Osteoblast (primary cell): ENCODE results near the gene ACER3. TPM values are rescaled to one million over a fixed set of nuclear protein-coding genes. Genes with fewer than 3 reads are reported as not detected.

Source experiments
- DNase-seq: peaks from one replicate; pipeline ENCODE4 v3.0.0; 2011; ENCODE audit warnings: low spot score, mixed read lengths; ENCODE audit not compliant: insufficient read length; ENCODE audit errors: missing footprints
- H2AFZ ChIP-seq: 2 replicates; pipeline ENCODE4 v1.6.0; 2011; ENCODE audit warnings: mild to moderate bottlenecking, low read length
- H3K27ac ChIP-seq: 2 replicates; pipeline ENCODE4 v1.5.1; 2011; ENCODE audit warnings: mild to moderate bottlenecking, low read depth, low read length, moderate library complexity
- H3K27me3 ChIP-seq: 2 replicates; pipeline ENCODE4 v1.6.0; 2012; ENCODE audit warnings: mild to moderate bottlenecking, control low read depth, inconsistent platforms, low read length, moderate library complexity; ENCODE audit not compliant: insufficient read depth
- H3K36me3 ChIP-seq: 2 replicates; pipeline ENCODE4 v1.5.1; 2011; ENCODE audit warnings: mild to moderate bottlenecking, low read length, control low read depth, moderate library complexity; ENCODE audit not compliant: insufficient read depth
- H3K4me1 ChIP-seq: 2 replicates; pipeline ENCODE4 v1.5.1; 2011; ENCODE audit warnings: mild to moderate bottlenecking, low read length, control low read depth, moderate library complexity; ENCODE audit not compliant: insufficient read depth
- H3K4me2 ChIP-seq: 2 replicates; pipeline ENCODE4 v1.6.0; 2011; ENCODE audit warnings: mild to moderate bottlenecking, low read length; ENCODE audit not compliant: insufficient read depth
- H3K4me3 ChIP-seq: fragments of 200-600 bp; sonication (generic); 3 replicates; pipeline ENCODE4 v1.5.1; 2012; ENCODE audit warnings: mild to moderate bottlenecking, low read length, inconsistent platforms; ENCODE audit not compliant: insufficient read depth
- H3K79me2 ChIP-seq: 2 replicates; pipeline ENCODE4 v1.6.0; 2012; ENCODE audit warnings: mild to moderate bottlenecking, low read length, control low read depth, inconsistent platforms; ENCODE audit not compliant: insufficient read depth
- H3K9me3 ChIP-seq: 2 replicates; pipeline ENCODE4 v1.5.1; 2011; ENCODE audit warnings: low read depth, low read length, control low read depth
- H4K20me1 ChIP-seq: 2 replicates; pipeline ENCODE4 v1.6.0; 2012; ENCODE audit warnings: mild to moderate bottlenecking, low read length, control low read depth; ENCODE audit not compliant: insufficient read depth
- total RNA-seq: library from RNA; depleted of rRNA; stranded (reverse); fragments of >200 nt; gene quantifications from 2 replicates; pipeline ENCODE4 v1.2.3, GENCODE V29; 2012
- TF ChIP-seq, protein P1 (sequence below): IDR thresholded peaks from 2 replicates; pipeline ENCODE4 v1.5.1; 2011; ENCODE audit warnings: mild to moderate bottlenecking, low read depth, low read length, moderate library complexity; ENCODE audit errors: extremely low read depth

ACER3 gene
- total RNA-seq, 1 donor, result 9.8 TPM

DNA sequence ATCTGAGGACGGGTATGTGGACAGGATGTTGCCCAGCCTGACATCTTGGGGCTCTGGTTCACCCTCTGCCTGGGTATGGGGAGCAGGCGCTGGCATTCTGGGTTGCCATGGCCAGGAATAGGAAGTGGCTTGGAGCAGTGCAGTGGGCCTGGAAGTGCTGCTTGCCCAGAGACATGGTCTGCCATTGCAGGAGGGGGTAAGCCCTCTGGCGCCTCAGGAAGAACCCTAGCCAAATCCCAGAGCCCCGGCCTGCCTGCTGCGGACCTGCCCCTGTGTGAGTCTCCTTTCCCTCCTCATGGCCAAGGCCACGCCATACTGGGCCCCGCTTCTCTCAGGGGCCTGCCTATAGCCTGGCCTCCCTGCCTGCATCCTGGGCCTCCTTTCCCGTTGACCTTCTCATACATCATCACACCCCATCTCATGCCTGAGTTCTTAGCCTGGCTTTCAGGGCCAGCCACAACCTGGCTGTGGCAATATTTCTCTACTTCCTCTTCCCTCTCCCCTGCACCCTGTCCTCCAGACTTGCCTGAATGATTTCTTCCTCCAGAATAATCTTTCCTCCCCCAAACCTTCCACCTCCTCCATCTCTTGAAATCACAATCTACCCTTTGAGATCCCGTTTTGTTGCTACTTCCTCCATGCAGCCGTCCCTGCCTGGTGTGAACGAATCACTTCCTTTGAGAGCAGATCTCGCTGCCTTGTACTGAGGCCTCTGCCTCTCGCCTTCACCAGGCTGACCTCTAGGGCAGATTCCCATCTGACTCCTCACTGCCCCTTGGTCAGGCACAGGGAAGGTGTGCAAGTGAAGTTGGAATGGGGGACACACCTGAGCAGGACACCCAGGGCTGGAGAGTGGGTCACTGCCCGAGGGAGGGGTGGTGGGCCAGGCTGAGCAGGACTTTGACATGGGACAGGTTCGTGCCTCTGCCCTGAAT is 211.2 kb downstream of the ACER3 start:
- H4K20me1 ChIP-seq, result peaks cover 11% of the 10 kb centered on the region
- H3K27me3 ChIP-seq, result no peaks in the 10 kb centered on the region
- H3K27ac ChIP-seq, result peak overlapping the region; percentile 94
- DNase-seq, result peak; percentile 88
- peaks cover 39% of the 10 kb centered on the region for H3K4me1 ChIP-seq
- H3K79me2 ChIP-seq, result peaks cover 69% of the 10 kb centered on the region
- peak overlapping the region; percentile 53 for H2AFZ ChIP-seq
- no peak overlapping the region for H3K4me2 ChIP-seq
- no peaks in the 10 kb centered on the region for H3K9me3 ChIP-seq
- TF ChIP-seq, protein P1, sequence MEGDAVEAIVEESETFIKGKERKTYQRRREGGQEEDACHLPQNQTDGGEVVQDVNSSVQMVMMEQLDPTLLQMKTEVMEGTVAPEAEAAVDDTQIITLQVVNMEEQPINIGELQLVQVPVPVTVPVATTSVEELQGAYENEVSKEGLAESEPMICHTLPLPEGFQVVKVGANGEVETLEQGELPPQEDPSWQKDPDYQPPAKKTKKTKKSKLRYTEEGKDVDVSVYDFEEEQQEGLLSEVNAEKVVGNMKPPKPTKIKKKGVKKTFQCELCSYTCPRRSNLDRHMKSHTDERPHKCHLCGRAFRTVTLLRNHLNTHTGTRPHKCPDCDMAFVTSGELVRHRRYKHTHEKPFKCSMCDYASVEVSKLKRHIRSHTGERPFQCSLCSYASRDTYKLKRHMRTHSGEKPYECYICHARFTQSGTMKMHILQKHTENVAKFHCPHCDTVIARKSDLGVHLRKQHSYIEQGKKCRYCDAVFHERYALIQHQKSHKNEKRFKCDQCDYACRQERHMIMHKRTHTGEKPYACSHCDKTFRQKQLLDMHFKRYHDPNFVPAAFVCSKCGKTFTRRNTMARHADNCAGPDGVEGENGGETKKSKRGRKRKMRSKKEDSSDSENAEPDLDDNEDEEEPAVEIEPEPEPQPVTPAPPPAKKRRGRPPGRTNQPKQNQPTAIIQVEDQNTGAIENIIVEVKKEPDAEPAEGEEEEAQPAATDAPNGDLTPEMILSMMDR, result no peak
- H3K36me3 ChIP-seq, result no peaks in the 10 kb centered on the region
- H3K4me3 ChIP-seq, result no peak overlapping the region

DNA sequence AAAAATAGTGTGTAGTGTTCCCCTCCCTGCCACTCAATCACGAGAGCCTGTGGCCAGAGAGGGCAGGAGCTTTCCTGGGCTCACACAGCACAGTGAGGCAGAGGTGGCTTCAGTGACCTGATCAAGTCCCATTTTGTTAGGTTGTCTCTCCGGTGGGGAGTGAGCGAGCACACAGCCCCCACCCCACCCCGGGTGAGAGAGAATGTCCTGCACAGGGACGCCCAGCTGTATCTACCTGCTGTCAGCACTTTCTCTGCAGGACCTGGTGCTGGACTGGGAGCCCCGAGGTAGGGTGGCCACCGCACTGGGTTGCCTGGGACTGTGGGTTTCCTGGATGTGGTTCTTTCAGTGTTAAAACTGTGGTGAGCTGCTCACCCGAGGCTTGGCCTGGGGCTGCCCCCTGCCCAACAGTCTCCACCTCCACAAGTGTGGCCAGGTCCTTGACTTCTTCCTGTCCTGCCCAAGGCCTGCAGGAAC is 212.2 kb downstream of the ACER3 start:
- H3K27ac ChIP-seq, result peak overlapping the region; percentile 94
- H3K9me3 ChIP-seq, result no peaks in the 10 kb centered on the region
- no peaks in the 10 kb centered on the region for H3K36me3 ChIP-seq
- peaks cover 11% of the 10 kb centered on the region for H4K20me1 ChIP-seq
- H3K4me2 ChIP-seq, result peak overlapping the region; percentile 50
- peak overlapping the region; percentile 75 for H2AFZ ChIP-seq
- DNase-seq, result no peak
- H3K4me1 ChIP-seq, result peaks cover 32% of the 10 kb centered on the region
- TF ChIP-seq, protein P1, result no peak
- peaks cover 65% of the 10 kb centered on the region for H3K79me2 ChIP-seq
- no peaks in the 10 kb centered on the region for H3K27me3 ChIP-seq
- no peak overlapping the region for H3K4me3 ChIP-seq

DNA sequence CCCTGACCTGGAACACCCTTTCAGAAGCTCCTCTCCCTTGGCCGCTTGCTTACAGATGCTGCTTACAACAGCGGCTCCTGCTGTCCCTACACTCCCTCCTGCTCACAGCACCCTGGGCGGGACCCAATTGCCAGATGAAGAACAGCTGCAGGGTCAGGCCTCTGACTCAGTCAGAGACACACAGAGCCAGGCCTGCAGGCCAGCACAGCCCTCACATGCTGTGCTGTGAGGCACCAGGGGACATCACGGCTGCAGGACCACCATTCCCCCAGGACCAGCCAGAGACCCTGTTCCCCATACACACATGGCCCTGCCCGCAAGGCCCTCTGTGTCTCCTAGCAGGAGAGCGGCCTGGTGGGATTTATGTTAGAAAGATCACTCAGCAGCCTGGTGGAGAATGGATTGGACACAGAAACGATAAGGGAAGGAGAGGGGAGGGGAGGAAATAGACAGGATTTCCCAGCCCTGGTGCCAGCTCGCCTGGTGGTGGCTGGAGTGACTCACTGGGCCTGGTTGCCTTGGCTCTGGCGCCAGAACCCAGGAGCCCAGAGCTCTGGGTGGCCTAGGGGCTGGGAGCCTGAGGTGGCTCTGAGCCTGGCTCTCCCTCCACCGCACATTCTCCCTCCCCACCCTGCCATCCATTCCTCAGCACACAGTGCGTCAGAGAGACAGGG is 212.7 kb downstream of the ACER3 start:
- Histone ChIP-seq H3K4me1 (peaks cover 29% of the 10 kb centered on the region), H3K27me3 (no peaks in the 10 kb centered on the region), H3K36me3 (no peaks in the 10 kb centered on the region), H3K9me3 (no peaks in the 10 kb centered on the region), H3K4me2 (peak overlapping the region; percentile 50), H3K27ac (peak overlapping the region; percentile 94), H3K4me3 (peak overlapping the region; percentile 32), H4K20me1 (peaks cover 6% of the 10 kb centered on the region), H3K79me2 (peaks cover 65% of the 10 kb centered on the region), H2AFZ (peak overlapping the region; percentile 75)
- peak; percentile 99 for DNase-seq
- TF ChIP-seq, protein P1, result peak; percentile 69

DNA sequence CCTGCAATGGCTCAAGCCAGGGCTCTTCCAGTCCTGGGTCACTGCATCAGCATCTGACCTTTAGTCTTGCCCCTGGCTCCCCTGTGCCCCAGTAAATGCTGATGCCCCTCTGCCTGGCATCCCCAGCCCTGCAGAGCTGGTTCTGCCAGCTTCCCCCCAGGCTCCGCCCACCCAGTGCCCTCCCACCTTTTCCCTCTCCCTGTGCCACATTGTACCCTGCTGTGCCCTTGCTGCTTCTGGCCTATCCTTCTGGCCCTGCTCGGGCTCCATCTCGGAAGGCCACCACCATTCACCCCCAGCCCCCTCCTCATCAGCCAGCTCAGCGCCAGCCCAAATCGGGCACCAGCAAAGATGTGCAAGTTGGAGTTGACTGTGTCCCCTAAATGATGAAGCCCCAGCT is 213.5 kb downstream of the ACER3 start:
- peaks cover 59% of the 10 kb centered on the region for H3K79me2 ChIP-seq
- H3K27me3 ChIP-seq, result no peaks in the 10 kb centered on the region
- H4K20me1 ChIP-seq, result peaks cover 3% of the 10 kb centered on the region

More for the DNA sequence above, 213.5 kb downstream of the ACER3 start:
- H3K4me2 ChIP-seq, result peak overlapping the region; percentile 50
- peak overlapping the region; percentile 94 for H3K27ac ChIP-seq
- no peaks in the 10 kb centered on the region for H3K9me3 ChIP-seq
- no peak overlapping the region for H3K4me3 ChIP-seq
- no peaks in the 10 kb centered on the region for H3K36me3 ChIP-seq
- H3K4me1 ChIP-seq, result peaks cover 29% of the 10 kb centered on the region
- peak overlapping the region; percentile 75 for H2AFZ ChIP-seq
- TF ChIP-seq, protein P1, result no peak
- peak; percentile 57 for DNase-seq
